A673 (cell line): ENCODE data around the gene WHRN.

Experiments used
- EZH2 ChIP-seq: fragments of 200-600 bp; sonication (generic); IDR thresholded peaks from 2 replicates; pipeline ENCODE4 v1.6.1; 2017; ENCODE audit warnings: borderline replicate concordance, low read depth, mild to moderate bottlenecking, mixed read lengths, antibody characterized with exemption, low read length; ENCODE audit not compliant: poor library complexity, severe bottlenecking
- TF ChIP-seq, protein P1 (sequence below): fragments of 300-800, 200-600 bp; sonication (generic); conservative IDR thresholded peaks from 2 replicates; pipeline ENCODE4 v1.5.1; 2017; ENCODE audit warnings: low read depth, mild to moderate bottlenecking, antibody characterized with exemption, low read length, moderate library complexity, mixed read lengths

DNA sequence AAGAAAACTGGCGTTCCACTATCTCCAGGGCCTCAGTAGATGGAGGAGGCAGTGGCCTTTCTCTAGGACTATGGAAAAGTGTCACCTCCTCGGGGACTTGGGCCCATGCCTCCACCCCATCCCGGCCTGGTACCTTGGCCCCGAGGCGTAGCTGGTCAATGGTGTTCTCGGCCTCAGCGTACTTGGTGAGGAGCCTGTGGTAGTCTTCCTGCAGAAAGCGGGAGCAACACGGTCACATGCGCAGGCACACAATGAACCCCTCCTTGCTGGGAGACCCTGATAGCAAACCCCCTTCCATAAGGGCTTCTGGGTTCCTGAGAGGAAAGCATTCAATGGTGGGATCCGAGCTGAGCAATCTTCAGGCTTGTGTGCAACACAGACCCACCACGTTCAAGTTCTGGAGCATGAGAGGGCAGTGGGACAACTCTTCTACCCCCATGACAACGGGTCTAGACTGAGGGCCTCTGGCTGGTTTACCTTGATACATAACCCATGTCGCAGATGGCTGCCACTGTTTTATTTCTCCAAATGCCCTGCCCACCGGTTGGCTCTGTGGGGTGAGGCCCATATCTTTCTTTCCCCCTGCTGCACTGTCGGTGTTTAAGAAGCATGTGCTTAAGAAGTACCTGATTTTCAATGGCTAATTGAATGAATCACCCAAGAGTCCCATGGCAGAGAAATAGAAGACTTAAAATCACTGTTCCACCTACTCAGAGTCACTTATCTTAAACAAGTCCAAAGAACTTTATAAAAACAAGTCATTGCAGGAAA is 131.1 kb downstream of the WHRN start:
- TF ChIP-seq, protein P1, sequence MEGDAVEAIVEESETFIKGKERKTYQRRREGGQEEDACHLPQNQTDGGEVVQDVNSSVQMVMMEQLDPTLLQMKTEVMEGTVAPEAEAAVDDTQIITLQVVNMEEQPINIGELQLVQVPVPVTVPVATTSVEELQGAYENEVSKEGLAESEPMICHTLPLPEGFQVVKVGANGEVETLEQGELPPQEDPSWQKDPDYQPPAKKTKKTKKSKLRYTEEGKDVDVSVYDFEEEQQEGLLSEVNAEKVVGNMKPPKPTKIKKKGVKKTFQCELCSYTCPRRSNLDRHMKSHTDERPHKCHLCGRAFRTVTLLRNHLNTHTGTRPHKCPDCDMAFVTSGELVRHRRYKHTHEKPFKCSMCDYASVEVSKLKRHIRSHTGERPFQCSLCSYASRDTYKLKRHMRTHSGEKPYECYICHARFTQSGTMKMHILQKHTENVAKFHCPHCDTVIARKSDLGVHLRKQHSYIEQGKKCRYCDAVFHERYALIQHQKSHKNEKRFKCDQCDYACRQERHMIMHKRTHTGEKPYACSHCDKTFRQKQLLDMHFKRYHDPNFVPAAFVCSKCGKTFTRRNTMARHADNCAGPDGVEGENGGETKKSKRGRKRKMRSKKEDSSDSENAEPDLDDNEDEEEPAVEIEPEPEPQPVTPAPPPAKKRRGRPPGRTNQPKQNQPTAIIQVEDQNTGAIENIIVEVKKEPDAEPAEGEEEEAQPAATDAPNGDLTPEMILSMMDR = no peak
- no peak for TF ChIP-seq EZH2
